ENCODE data around the gene CABLES1. TPM values are rescaled to one million over a fixed set of nuclear protein-coding genes. Genes with fewer than 3 reads are reported as not detected.
"Not testable (repeated sequence)": the region's sequence is repeated elsewhere in the genome, so short reads cannot be mapped to it uniquely, and the experiment has no call there.

Gene CABLES1
- total RNA-seq, 1 donor from 2014 or later = 3.1 TPM

GRCh38 chr18:23154823-23155500 is 19.7 kb downstream of the CABLES1 start:
- Mint-ChIP-seq H3K27me3 (ENCODE audit: unreplicated experiment) (peaks cover 3% of the 10 kb centered on the region), H3K4me1 (ENCODE audit: low read depth, unreplicated experiment) (no peaks in the 10 kb centered on the region), H3K9me3 (ENCODE audit: unreplicated experiment) (no peaks in the 10 kb centered on the region), H3K36me3 (ENCODE audit: unreplicated experiment) (no peaks in the 10 kb centered on the region), H3K4me3 (ENCODE audit: unreplicated experiment) (no peak overlapping the region), H3K27ac (ENCODE audit: unreplicated experiment) (no peak overlapping the region)
- no peak for DNase-seq
- no peak for TF ChIP-seq CTCF (IDR thresholded peaks at IDR 0.05; ENCODE audit: partially characterized antibody, unreplicated experiment)

GRCh38 chr18:23155537-23155936 is 20.3 kb downstream of the CABLES1 start:
- no peaks in the 10 kb centered on the region for H3K36me3 Mint-ChIP-seq (ENCODE audit: unreplicated experiment)
- no peak for DNase-seq
- peaks cover 3% of the 10 kb centered on the region for H3K27me3 Mint-ChIP-seq (ENCODE audit: unreplicated experiment)
- no peaks in the 10 kb centered on the region for H3K9me3 Mint-ChIP-seq (ENCODE audit: unreplicated experiment)
- TF ChIP-seq CTCF (IDR thresholded peaks at IDR 0.05; ENCODE audit: partially characterized antibody, unreplicated experiment) = no peak
- no peak overlapping the region for H3K4me3 Mint-ChIP-seq (ENCODE audit: unreplicated experiment)
- no peaks in the 10 kb centered on the region for H3K4me1 Mint-ChIP-seq (ENCODE audit: low read depth, unreplicated experiment)
- no peak overlapping the region for H3K27ac Mint-ChIP-seq (ENCODE audit: unreplicated experiment)

DNA sequence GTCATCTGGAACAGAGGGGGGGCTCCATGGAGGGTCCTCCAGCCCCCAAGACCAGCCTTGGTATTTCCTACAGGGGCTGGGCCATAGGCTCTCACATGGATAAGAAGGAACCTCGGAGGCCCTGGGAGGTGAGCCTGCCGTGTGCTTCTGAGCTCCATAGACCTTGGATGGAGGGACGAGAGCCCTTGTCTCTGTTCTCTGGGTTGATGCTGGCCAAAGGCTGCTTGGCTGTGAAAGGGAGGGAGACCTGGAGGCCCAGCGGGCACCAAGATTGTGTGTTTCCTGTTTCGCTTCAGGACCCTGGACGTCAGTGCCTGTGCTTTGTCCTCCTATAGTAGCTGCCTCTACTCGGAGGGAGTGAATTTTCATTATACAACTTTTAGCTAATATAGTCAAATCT is 20.8 kb downstream of the CABLES1 start:
- no peaks in the 10 kb centered on the region for H3K36me3 Mint-ChIP-seq (ENCODE audit: unreplicated experiment)

GRCh38 chr18:23158058-23158457 is 22.8 kb downstream of the CABLES1 start:
- DNase-seq = no peak
- Mint-ChIP-seq H3K27me3 (ENCODE audit: unreplicated experiment) (no peaks in the 10 kb centered on the region), H3K4me3 (ENCODE audit: unreplicated experiment) (no peak overlapping the region), H3K36me3 (ENCODE audit: unreplicated experiment) (no peaks in the 10 kb centered on the region), H3K27ac (ENCODE audit: unreplicated experiment) (no peak overlapping the region), H3K4me1 (ENCODE audit: low read depth, unreplicated experiment) (no peaks in the 10 kb centered on the region), H3K9me3 (ENCODE audit: unreplicated experiment) (peaks cover under 1% of the 10 kb centered on the region)
- TF ChIP-seq CTCF (IDR thresholded peaks at IDR 0.05; ENCODE audit: partially characterized antibody, unreplicated experiment) = no peak

More for the DNA sequence above, 20.8 kb downstream of the CABLES1 start:
- Mint-ChIP-seq H3K27ac (ENCODE audit: unreplicated experiment) (no peak overlapping the region), H3K4me3 (ENCODE audit: unreplicated experiment) (no peak overlapping the region), H3K9me3 (ENCODE audit: unreplicated experiment) (no peaks in the 10 kb centered on the region), H3K27me3 (ENCODE audit: unreplicated experiment) (peaks cover 3% of the 10 kb centered on the region), H3K4me1 (ENCODE audit: low read depth, unreplicated experiment) (no peaks in the 10 kb centered on the region)
- DNase-seq = no peak
- no peak for TF ChIP-seq CTCF (IDR thresholded peaks at IDR 0.05; ENCODE audit: partially characterized antibody, unreplicated experiment)

- H3K4me3 Mint-ChIP-seq (ENCODE audit: unreplicated experiment); H3K27ac Mint-ChIP-seq (ENCODE audit: unreplicated experiment); H3K9me3 Mint-ChIP-seq (ENCODE audit: unreplicated experiment); H3K36me3 Mint-ChIP-seq (ENCODE audit: unreplicated experiment); DNase-seq; H3K4me1 Mint-ChIP-seq (ENCODE audit: low read depth, unreplicated experiment); H3K27me3 Mint-ChIP-seq (ENCODE audit: unreplicated experiment): not testable (repeated sequence)
These were observed 23.6 kb downstream of the CABLES1 start for GRCh38 chr18:23158884-23159283.

All from glutamatergic neuron (in vitro differentiated cells).